Renal pelvis (tissue), 4 donors: ENCODE measurements around the gene SH2D3C. TPM values are rescaled to one million over a fixed set of nuclear protein-coding genes. Genes with fewer than 3 reads are reported as not detected.

ENCODE experiments used
- DNase-seq: peaks from one replicate; pipeline ENCODE4 v3.0.0-alpha.2; 2013
- polyA plus RNA-seq, 3 donors: library from polyadenylated mRNA; unstranded; fragments of 120-200 nt; gene quantifications; one replicate each; pipeline ENCODE4 v1.2.1, GENCODE V29; 2013; ENCODE audit not compliant: insufficient read length in 3 of 3

The SH2D3C gene
- polyA plus RNA-seq, 3 donors: 13.4 to 20.4 (median 19.7) TPM

DNA sequence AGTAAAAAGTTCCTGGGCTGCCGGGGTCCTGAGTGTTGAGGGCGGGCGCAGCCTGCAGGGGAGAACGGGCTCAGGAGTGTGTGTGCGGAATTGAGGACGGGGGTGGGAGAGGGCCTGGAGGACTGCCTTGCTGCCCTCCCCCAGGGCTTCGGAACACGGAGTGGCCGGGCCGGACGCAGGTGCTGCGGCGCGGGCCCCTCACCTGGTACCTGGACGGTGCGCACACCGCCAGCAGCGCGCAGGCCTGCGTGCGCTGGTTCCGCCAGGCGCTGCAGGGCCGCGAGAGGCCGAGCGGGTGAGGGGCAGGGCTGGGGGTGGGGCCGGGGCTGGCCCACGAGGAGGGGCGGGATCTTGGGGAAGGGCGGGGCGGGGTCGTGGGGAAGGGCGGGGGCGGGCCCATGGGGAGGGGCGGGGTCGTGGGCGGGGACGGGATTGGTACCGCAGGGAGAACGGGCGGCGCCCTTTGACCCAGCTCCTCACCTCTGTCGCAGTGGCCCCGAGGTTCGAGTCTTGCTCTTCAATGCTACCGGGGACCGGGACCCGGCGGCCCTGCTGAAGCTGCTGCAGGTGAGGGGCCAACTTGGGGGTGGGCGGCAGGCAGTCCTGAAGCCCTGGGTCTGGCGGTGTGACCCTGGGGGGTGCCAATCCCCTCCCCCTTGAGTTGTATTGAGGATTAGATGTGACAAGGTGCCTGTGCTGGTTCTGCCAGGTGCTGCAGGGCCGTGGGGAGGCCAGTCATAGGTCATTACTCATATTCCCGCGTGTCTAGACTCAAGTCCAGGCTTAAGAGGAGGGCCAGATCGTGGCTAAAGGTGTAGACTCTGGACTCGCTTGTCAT lies 31.3 kb upstream of the SH2D3C start:
- DNase-seq: no peak

DNA sequence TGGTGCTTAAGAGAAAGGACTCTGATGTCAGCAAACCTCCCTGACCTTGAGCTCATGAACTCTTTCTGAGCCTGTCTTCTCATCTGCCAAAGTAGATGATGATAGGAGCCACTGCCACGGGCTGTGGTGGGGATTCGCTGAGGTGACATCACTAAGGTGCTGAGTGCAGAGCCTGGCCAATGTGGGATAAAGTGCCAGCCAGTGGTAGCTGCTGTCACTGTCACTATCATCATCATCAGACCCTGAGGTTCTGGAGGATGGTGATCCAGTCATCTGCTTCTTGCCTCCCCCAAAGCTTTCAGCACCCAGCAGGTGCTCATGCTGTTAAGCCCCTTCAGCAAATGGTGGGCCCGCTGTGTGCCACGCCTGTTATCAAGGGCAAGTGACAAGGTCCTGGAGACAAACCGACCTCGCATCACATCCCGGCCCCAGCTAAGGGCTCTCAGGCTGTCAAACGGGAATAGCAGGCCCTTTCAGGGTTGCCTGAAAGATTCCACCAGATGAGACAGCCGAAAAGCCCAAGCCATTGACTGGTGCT lies 30.6 kb upstream of the SH2D3C start:
- no peak for DNase-seq

DNA sequence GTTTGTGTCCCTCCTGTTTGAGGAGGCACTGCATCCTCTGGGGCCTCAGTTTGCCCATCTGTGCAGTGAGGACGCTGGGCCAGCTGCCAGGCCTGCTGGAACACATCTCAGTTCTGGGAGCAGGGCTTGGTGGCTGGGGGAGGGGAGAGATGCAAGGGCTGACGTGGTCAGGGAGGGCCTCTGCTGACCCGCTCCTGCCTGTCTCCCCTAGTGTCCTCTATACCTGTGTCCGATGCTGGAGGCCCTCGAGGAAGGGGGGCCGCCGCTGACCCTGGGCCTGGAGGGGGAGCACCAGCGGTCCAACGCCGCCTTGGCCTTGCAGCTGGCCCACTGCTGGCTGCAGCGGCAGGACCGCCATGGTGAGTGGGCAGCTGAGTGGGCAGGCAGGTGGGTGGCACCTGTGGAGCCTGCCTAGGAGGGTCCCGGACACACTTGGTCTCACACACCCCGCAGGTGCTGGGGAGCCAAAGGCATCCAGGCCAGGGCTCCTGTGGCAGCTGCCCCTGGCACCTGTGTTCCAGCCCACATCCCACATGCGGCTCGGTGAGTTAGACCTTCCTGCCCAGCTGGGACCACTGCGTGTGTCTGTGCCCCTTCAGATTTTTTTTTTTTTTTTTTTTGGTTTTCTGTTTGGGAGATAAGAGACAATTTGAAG lies 30.0 kb upstream of the SH2D3C start:
- no peak for DNase-seq

DNA sequence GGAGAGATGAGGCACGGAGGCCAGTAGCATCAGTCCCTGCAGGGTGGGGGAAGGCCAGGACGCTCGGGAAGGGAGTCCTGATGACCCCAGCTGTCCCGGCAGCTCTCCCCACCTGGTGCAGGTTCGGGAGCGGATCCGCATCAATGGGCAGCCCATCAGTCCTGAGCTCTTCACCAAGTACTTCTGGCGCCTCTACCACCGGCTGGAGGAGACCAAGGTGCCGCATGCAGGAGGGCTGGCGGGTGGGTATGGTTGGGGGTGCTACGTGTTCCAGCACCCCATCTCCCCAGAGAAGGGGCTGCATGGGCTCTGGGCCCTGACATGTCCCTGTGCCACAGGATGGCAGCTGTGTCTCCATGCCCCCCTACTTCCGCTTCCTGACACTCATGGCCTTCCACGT lies 28.4 kb upstream of the SH2D3C start:
- no peak for DNase-seq

DNA sequence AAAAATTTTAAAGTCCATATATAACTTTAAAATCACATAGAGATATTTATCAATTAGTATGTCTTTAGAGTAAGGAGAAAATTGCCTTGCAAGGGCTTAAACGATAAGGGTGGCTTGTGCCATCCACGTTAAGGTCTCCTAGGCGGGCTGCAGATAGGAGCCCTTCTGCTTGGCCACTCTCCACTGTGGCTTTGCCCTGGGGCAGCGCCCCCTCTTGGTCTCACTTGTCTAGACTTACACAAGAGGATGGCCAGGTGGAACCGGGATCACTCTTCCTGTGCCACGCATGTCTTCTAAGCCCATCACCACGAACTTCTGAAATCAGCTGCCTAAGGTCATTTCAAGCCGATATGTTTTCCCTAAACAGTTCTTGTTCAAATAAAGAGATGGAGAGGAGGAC lies 27.2 kb upstream of the SH2D3C start:
- no peak for DNase-seq

DNA sequence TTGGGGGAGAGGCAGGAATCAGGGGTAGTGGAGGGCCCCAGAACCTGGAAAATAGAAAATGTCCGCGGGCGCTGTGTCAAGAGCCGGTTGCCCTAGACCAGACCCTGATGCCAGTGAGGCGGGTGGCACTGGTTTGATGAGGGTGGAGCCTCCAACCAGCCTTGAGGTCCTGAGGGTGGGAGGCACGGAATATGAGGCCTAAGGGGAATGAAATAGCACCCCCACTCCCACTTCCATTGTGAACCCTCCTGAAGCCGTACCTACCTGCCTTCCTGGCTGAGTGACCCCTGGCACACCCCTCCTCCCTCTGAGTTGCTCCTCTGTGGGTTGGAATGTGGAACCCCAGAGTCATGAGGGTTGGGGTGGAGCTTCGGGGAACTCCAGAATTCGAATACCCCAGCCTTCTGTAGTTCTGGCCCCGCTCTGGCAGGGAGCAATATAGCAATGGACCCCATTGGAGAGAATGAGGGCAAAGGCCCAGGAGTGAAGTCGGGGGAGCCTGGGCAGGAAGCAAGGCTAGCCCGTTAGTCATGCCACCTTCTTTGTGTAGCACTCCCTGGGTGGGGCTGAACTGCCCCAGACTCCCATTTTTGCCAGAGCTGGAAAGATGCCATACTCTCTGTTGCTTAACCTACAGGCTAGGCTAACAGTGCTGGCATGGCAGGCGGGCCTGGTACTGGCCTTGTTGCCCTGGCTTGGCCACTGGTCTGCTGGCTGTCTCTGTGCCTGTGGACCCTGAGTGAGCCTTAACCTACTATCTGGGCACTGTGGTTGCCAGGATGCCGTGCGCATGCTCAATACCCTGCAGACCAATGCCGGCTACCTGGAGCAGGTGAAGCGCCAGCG lies 25.3 kb upstream of the SH2D3C start:
- no peak for DNase-seq

DNA sequence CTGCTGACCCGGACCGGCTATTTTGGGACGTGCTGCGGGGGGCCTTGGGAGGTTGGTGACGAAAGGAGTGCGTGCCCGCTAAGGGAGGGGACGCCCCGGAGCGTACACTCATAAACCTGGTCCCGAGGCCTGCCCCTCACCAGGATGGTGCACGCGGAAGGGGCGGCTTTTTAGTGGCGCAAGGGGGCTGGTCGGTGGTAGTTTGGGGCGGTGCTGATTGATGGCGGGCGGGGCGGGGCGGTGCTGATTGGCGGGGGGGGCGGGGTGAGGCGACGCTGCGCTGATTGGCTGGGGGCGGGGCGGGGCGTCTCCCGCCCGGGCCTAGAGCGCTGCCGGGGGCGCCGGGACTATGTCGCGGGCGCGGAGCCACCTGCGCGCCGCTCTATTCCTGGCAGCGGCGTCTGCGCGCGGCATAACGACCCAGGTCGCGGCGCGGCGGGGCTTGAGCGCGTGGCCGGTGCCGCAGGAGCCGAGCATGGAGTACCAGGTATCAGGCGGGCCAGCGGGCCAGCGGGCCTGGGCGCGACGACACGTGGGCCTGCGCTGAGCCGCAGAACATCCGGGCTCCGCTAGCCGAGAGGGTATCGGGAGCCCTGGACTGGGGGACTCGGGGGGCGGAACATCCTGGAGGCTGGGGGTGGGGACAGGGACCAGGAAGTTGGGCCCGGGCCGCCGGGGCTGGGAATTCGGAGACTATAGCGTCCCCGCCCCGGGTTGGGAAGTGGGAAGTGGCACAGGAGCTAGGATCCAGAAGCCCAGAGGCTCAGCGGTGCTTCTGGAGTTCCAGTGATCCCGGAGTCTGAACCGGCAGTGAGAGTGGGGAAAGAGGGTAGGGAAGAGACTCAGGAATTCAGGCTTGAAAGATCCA lies 24.3 kb upstream of the SH2D3C start, which contains the start of gene FPGS:
FPGS (plus strand) TSS at position 307 of the 868 bp plus-strand sequence; CDS start at position 350, 43 bp downstream.
- DNase-seq: peak; percentile 83

DNA sequence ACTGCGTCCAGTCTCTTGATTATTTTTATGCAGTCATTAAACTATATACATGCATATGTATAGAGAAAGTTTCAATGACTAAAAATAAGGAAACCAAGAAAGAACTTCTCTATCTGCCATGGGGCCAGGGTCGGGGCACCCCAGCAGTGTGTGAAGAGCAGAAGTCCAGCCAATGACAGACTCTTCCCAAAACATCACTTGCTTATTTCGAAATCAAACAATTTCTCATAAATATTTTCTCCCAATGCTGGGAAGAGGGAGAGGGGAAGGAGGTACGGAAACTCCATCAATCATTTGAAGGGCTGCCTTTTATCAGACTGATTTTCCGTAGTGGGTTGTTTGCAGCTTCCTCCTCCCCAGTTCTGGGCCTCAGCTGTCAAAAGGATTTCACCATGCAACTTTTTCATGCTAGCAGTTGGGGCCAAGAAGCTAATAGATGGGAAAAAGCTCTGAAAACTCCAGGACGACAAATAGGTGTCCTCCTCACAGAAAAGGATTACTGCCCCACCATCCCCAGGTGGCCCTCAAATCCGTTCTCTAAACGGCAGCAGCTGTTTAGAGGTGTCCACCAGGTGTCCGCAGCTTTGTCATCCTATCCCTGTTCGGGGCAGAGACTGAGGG lies 23.6 kb upstream of the SH2D3C start:
- no peak for DNase-seq

DNA sequence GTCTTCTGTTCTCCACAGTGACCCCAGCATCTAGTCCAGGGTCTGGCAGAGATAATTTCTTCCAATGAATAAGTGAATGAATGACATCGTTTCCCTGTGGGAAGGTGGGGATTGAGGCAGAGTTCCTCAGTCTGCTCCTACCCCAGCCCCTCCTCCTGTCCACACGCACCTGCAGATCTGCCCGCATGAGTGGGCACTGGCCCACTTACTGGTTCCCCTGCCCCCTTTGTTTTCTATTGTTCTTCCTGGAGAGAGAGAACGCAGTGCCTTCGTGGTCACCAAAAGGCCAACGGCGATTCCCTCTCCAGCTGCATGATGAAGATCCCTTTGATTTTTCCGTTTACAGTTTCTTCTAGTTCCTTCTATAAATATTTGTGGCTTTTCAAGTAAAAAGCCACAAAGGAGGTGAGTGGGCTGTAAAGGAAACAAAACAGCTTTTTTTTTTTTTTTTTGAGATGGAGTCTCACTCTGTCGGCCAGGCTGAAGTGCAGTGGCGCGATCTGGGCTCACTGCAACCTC lies 18.4 kb upstream of the SH2D3C start:
- no peak for DNase-seq

DNA sequence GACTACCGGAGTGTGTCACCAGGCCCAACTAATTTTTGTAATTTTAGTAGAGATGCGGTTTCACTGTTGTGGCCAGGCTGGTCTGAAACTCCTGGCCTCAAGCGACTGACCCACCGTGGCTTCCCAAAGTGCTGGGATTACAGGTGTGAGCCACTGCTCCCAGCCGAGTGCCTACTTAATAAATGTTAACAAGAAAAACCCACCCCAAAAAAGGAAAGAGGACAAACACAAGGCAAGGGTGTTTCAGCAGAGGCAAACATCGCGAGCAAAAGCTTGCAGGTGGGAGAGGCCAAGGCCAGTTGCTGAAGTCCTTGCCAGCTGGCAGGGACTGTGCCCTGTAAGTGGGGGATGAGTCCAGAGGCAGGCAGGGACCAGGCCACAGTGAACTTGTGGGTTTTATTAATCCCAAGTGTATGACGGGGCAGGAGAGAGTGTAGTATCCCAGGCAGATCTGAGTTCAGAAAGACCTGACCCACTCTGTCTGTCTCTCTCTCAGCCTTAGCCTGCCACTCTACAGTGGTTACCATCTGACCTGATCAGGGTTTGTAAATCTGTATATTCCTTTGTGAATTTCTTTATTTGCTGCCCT lies 17.9 kb upstream of the SH2D3C start:
- no peak for DNase-seq

DNA sequence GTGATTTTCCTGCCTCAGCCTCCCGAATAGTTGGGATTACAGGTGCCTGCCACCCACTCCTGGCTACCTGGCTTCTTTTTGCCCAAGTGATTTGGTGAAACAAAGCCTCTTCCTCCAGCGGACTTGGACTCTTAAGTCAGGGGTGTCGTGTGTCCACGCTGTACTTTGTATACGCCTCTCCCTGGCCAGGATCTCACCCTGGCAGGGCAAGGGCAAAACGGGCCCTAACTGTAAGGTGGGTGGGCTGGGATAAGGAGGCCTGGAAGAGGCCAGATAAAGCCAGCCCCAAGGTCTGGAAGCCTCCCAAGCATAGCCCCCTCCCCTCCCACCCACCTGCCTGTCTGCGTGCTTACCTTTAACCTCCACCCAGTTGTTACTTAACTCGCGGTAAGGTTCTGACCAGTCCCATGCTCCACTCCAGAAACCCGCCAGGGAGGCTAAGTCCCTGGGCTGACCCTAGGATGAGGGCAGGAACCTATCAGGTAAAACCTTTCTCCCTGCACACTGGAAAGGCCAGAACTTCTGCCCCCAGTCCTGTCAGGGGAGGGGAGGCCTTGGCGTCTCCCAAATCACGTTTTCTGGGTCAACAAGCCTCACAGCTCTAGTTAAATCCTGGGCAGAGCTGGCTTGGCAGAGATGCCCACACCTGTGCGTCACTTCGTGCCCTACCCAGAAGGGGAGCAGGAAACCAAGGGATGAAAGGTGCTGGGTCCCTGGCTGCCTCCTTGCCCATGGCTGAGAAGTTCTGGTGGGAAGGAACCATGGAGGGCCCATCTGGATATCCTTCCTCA lies 15.7 kb upstream of the SH2D3C start:
- DNase-seq: no peak

DNA sequence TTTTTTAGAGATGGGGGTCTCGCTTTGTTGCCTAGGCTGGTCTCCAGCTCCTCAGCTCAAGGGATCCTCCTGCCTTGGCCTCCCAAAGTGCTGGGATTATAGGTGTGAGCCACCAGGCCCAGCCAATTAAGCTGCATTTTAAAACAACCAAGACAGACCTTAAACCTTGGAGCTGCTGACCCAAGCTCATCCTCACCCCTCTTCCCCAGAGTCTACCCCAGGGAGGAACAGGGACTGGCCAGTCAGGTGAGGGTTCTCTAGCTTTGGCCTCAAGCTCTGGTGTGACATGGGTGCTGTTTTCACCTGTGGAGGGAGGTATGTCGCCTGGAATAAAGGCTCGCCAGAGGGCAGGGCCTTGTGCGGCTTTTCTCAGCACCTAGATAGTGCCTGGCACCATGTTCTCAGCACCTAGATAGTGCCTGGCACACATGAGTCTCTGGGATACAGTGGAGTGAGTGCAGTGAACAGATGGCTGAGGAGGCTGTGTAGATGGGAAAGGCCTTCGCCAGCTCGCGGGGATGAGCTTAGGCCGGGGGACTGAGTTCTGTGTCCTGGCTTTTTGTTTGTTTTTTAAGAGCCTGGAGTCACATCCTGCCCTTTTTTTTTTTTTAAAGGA lies 14.7 kb upstream of the SH2D3C start:
- no peak for DNase-seq

DNA sequence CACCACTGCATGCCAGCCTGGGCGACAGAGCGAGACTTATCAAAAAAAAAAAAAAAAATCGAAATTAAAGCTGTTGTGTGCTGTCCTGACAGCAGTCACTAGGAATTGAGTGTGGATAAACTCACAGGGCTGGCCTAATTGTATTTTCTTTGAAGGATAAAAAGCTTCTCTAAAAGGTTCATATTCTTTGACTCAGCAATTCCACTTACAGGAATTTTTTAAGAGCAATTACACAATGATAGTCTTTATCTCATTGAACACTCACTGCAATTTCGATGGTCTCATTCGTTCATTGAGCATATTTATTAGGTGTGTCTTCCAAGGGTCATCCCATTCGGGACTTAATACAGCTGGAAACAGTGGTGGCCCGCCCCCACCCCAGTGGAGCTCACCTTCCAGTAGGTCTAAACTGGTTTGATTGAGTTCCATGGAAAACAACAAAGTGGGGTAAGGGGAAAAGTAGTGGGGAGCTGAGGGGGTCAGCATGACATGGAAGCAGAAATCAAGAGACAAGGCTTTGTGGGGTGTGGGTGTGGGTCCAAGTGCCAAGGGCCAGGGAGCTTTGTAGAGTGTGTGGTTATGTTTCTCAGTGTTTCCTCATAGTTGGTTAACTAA lies 14.1 kb upstream of the SH2D3C start:
- DNase-seq: no peak

DNA sequence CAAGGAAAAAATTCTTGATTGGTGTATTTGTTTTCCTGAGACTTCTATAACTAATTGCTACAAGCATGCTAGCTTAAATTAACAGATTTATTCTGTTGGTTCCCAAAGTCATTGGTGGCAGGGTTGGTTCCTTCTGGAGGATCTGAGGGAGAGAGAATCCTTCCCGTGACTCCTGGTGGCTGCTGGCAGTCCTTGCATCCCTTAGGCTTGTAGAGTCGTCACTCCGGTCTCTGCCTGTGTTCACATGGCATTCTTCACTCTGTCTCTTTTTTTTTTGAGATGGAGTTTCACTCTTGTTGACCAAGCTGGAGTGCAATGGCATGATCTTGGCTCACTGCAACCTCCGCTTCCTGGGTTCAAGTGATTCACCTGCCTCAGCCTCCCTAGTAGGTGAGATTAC lies 12.6 kb upstream of the SH2D3C start:
- DNase-seq: no peak

DNA sequence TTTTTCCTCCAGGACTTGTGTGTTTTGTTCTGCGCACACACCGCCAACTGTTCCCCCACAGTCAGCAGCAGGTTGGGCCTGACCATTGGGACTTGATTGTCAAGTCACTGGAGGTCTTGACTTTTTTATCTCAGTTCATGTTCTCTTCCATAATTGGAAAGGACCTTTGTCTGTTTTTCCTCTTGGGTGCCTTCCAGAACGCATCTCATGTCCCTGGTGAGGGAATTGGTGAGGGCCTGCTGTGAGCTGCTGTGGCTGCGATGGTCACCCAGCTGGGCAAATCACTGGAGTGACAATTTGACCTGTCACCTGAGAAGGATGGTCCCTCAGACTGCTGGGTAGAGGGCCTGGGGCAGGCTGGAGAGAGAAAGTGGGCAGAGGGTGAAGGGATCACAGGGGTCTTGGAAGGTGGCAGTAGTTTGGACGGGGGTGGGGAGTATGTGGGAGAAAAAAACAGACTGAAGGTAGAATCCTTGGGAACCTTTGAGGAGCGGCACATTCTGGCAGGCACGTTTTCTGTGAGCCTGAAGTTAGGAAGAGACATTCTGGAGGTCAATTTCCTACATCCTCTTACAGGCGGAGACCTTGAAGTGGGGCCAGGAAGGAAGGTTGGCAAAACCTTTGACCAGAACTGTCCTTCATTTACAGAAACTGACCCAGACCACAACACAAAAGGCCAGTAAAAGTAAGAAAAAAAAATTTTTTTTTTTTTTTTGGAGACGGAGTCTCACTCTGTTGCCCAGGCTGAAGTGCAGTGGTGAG lies 11.8 kb upstream of the SH2D3C start:
- no peak for DNase-seq

DNA sequence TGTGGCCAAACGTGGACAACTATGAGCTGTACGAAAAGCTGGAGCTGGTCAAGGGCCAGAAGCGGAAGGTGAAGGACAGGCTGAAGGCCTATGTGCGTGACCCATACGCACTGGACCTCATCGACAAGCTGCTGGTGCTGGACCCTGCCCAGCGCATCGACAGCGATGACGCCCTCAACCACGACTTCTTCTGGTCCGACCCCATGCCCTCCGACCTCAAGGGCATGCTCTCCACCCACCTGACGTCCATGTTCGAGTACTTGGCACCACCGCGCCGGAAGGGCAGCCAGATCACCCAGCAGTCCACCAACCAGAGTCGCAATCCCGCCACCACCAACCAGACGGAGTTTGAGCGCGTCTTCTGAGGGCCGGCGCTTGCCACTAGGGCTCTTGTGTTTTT lies 10.7 kb upstream of the SH2D3C start:
- no peak for DNase-seq

DNA sequence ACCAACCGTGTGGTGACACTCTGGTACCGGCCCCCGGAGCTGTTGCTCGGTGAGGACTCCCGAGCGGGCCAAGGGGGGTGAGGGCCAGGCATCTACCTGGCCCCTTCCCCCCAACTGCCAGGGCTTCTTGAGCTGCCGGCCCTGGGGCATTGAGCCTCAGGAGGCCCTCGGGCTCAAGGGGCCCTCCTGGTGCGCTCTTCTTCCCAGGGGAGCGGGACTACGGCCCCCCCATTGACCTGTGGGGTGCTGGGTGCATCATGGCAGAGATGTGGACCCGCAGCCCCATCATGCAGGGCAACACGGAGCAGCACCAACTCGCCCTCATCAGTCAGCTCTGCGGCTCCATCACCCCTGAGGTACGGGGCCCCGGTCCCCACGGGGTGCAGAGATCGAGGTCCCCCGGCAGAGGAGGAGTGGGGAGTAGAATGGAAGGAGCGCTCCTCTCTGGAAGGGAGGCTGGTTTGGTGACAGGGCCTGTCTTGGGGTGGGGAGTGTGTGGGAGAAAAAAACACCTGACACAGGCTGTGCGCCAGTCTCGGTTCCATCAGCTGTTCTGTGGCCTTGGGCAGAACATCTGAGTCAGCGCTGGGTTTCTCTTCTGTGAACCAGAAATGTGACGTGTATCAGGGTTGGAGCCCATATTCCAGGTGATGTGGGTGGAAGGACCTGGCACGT lies 10.0 kb upstream of the SH2D3C start:
- DNase-seq: no peak
